CD4-positive, alpha-beta T cell treated with Interleukin-15 for 1 hour (primary cell): ENCODE data around the gene NDUFA11.

Experiments used
- DNase-seq: peaks from one replicate; pipeline ENCODE4 v3.0.0-alpha.2; 2020

Gene NDUFA11

GRCh38 chr19:5905114-5905778 is 1.7 kb upstream of the NDUFA11 start:
- DNase-seq, result no peak

- DNase-seq, result peak; percentile 100
Measured at GRCh38 chr19:5904352-5905113, 943 bp upstream of the NDUFA11 start, which contains the start of gene VMAC. VMAC (plus strand) TSS chr19:5904872; CDS start chr19:5904891, 19 bp downstream.

DNA sequence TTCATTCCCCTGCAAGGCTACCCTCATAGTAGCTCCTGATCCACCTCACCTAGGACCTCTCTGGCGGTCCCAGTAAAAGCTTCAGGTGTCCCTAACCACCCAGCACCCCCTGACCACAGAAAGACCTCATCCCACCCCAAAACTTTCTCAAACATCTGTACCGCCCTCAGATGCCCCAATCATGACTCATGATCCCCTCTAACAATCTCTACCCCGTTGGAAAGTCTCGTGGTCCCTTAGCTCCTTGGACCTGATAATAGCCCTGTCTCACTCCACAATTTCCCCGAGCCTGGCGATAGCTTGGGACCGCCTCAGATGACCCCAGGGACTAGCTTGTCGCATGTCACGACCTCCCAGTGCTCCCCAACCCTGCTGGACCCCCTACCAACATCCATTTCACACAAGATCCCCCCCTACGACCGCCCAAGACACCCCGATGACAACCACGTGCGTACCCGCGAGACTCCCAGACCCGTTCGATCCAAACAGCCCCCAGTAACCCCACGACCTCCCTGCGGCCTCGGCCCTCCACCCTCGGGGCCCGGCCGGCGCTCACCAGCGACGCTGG is 450 bp downstream of the NDUFA11 start:
- no peak for DNase-seq

GRCh38 chr19:5900976-5901375 is 2.6 kb downstream of the NDUFA11 start:
- DNase-seq, result no peak

DNA sequence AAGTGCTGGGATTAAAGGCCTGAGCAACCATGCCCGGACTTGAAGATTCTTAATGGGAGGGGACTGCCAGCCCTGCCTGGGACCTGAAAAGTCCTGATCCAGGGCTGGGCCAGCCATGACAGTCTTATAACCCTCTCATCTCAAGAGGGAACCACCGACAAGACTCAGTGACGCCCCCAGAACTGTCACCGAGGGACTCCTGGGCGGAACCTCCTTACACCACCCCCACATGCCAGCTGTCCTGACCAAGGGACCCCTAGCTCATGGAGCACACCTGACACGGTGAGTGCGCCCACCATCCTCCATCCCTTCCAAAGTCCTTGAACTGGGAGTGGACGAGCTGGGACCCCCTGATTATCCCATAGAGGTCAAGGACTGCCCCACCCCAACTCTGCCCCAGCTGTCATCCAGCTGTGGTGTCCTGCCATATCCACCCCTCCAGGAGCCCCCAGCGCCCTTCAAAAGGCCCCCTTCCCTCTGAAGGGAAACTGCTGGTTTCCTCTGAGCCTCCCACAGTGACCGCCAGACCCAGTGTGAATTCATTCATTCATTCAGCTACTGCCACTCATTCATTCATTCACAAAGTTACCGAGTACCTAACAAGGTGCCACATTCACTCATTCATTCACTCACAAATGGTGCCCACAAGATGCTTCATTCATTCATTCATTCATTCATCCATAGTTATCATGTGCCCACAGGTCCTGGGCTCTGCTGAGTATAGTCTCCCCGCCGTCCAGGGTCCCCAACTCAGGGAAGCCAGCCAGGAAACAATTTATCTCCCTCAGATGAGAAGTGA is 3.7 kb downstream of the NDUFA11 start:
- no peak for DNase-seq

DNA sequence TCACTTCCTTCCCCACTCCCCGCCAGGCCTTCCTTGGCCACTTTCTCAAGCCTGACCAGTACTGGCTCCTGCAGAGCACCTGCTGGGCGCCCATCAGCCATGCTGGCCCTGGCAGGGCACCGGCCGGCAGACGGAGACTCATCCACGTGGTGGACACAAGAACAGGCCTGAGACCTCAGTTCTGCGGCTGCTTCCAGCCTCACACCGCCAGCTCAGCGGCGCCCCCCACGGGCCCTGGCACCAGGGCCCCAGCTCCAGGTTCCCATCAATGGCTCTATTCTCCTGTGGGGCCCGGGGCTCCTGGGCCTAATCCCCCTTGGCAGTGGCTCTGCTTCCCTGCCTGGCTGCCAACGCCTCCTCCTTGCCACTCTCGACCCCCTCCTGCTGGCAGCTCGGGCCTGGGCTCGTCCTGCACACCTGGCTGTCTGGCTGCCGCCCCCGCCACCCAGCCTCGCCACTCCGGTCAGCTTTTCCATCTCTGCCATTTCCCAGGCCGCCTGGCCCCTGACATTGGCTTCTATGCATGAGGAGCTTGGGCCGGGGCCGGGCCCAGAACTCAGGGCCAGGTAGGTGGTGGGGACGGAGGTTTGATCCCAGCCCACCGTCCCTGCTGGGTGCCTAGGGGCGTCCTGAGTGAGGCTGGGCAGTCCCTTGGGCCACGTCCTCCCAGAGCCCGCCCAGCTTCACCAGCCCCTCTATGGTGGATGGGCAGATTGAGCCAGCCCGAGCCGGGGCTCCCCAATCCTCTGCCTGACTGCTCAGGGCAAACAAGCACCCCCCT is 6.2 kb downstream of the NDUFA11 start:
- DNase-seq, result no peak

DNA sequence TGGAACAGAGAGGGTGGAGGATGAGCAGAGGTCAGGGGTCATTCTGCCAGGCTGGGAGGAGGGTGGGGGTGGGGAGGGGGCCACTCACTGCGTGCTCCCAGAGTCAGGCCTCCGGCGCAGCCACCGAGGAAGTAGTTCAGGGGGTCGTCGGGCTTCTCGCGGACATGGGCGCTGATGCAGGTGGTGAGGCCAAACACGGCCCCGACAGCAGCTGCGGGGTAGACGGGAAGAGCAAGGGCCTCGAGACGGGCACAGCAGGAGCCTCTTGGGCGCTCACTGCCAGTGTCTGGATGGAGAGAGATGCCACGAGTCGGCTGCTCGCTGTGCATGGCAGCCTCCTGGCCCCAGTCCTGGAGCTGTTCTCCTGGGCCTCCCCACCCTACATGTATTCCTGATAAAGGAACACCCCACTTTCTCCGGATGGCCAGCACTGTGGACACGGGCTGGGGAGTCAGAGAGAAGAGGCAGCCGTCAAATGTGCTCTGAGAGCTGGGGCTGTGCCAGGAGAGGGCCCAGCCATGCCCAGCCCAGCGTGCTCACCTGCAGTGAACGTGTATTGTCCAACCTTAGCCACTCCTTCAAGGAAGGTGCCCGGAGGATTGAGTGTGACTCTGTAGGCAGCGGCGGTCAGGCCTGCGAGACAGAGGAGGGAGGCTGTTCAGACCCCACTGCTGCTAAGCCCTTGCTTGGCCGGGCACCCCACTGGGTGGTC is 7.1 kb downstream of the NDUFA11 start:
- DNase-seq, result no peak

GRCh38 chr19:5895890-5896289 is 7.7 kb downstream of the NDUFA11 start:
- no peak for DNase-seq

DNA sequence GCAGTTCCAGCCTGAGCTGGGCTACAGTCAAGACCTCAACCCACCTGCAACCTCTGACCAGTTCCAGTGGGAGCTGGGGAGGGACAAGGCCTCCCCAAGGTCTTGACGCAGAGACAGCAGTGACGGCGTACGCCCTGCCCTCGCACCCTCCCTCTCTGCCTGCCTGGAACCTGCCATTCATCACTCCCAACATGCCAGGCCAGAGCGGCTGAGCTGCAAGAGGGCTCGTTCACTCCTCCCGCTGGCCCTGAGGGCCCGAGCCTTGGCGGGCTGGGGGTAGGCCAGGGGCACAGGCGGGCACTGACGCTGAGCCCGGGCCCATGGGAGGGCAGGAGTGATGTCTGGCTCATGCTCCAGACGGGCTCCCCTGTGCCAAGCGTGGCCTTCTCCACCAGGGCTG is 8.2 kb downstream of the NDUFA11 start:
- no peak for DNase-seq

DNA sequence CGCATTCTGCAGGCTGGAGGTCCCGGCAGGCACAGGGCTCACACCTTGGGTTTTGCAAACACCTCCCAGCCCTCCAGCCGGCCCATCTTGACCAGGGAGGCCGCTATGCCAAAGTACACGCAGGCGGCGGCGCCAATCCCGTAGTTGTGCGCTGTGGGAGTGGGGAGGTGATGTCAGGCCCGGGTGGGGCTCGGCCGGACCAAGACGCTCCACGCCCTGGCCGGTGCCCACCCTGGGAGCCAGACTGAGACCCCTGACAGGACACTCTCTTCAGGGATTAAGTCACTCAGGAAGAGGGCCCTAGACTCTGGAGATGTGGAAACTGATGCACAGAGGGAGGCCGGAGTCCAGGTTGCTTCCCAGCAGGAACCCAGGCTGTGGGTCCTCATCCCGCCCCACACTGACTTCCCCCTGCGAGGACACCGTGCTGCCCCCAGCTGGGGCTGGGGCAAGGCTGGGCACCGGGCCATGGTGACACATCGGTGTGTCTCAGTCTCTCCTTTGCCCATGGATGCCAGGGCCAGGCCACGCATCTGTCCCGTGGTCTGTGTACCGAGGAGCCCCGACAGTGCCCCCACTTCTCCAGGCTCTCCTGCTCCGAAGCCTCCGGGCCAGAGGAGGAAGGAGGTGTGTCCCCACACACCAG is 8.8 kb downstream of the NDUFA11 start:
- no peak for DNase-seq

DNA sequence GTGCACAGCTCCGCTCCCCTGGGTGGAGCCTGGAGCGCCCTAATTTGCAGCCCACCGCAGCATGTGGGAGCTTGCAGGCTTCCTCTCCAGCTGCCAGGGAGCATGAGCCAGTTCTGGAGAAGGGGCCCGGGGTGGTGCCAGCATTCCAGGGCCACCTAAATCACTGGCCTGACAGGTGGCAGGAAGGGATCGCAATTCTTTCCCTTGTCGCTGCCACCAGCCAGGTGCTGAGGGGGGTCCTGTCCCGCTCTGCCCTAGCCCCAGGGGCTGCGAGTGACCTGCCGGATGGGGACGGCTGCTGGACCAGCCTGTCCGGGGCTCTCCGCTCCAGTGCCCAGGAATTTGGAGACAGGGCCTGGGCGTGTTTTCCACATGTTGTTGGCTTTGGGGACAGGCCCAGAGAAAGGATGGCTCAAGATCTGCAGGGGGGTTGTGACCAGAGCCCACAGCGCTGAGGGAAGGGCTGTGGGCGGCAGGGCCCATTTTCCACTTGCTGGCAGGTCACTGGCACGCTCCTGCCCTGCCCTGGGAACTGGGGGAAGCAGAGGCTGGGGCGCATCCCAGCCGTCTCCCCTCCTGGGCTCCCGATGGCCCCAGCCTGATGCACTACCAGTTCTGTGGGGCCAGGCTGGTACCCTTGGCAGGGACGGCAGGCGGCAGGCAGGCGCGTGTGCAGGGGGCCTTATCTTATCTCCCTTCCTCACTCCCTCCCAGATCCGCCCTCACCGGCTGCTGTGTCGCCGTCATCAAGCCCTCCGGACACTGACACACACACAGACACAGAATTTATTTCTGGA is 9.5 kb downstream of the NDUFA11 start:
- DNase-seq, result no peak

DNA sequence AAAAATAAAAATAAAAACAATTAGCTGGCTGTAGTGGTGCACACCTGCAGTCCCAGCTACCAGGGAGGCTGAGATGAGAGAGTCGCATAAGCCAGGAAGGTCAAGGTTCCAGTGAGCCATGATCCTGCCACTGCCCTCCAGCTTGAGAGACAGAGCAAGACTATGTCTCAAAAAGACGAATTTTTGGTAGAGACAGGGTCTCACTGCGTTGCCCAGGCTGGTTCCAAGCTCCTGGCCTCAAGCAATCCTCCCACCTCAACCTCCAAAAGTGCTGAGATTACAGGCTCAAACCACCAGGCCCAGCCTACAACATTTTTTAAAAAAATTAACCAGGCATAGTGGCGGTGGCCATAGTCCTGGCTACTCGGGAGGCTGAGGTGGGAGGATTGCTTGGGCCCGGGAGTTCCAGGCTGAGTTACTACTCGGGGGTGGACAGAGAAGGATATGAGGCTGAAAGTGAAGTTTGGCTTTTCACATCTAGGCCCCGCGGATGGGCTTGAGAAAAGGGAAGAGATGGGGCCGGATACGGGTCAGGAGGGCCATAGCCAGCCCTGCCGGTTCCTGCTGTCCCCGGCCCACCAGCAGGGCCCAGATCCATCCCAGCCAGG is 10.2 kb downstream of the NDUFA11 start:
- DNase-seq, result no peak

- DNase-seq, result no peak
Measured at GRCh38 chr19:5892772-5893275, 10.8 kb downstream of the NDUFA11 start.

DNA sequence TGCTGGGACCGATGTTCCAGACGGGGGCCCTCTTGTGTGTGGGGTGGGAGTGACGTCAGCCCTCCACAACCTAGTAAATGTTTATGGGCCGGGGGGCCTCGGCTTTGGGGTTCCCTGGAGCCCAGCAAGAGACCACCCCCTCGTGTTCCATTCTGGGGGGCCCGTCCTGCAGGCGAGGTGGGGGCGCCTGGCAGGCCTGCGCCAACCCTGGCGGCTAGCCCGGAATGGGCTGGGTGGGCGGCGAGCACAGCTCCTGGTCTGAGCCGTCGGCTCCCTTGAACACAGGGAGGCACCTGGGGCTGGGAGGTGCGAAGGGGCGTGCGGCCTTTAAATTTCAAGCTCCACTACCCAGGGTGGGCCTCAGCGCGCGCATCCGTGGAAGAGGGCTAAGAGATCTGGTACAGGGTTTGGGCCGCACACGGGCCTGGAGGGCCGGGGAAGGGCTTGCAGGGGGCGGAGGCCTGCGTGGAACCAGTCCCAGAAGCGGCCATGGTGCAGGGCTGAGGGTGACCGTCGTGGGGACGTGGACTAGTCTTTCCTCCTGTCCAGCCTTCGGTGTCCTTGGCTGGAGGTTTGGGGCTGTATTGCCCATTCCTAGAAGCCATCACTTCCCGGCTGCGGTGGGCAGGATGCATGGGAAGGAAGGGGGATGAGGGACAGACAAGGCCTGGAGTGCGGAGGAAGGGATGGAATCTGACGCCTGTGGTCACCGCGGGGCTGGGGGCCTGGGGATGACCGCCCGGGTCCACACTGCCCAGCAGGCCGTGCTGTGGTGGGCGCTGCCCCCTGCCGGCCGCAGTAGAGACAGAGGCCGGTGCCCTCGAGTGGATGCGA is 11.4 kb downstream of the NDUFA11 start:
- no peak for DNase-seq

- DNase-seq, result no peak
Measured at GRCh38 chr19:5891572-5891937, 12.0 kb downstream of the NDUFA11 start.

DNA sequence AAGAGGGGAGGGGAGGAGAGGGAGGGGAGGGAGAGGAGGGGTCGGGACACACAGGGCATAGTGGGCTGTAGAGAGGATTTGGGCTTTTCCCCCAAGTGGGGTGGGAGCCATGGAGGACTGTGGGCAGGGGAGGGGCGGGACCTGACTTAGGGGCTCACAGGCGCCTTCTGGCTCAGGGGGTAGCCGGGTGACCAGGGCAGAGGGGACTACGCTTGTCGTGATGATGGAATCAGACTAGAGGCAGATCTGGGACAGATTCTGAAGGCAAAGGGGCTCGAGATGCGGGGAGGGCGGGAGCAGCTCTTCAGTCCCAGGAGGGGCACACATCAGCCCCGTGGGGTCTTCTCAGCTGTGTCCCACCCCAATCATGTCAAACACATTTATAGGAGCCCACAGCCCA is 13.5 kb downstream of the NDUFA11 start:
- DNase-seq, result no peak

DNA sequence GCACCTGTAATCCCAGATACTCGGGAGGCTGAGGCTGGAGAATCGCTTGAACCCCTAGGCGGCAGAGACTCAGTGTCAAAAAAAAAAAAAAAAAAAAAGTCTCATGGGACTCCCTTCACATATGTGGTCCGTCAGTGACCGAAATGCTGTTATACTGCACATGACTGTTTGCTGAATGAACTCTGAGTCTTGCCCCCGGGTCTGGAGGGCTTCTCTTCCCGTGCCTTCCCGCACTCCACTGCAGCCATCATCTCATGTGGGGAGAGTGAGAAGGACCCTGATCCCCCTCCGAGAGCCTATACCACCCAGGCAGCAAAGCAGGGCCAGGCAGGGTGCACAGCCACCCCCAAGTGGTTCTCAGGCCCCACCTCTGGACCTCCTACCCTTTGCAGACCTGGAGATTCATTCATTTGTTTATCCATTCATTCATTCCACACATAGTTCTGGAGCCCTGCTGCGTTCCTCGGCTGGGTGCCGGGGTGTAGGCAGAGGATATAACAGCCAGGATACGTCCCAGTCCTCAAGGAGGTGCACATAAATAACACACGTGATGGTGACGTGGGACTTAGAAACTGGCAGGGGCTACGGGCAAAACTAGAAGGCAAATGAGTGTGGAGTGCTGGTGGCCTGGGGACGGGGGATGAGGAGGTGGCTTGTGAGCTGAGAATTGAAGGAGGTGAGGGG is 14.2 kb downstream of the NDUFA11 start:
- DNase-seq, result no peak
